H1 (cell line): ENCODE results near the gene NLK.

ENCODE experiments used
- CEBPB ChIP-seq: IDR thresholded peaks from 2 replicates; pipeline ENCODE4 v1.6.1; 2012; ENCODE audit warnings: low read depth, low read length
- CREB1 ChIP-seq: IDR thresholded peaks from 2 replicates; pipeline ENCODE4 v1.6.1; 2012; ENCODE audit warnings: inconsistent platforms
- EZH2 ChIP-seq: fragments of 200-600 bp; sonication (generic); IDR thresholded peaks from 2 replicates; pipeline ENCODE4 v1.7.1; 2012; ENCODE audit warnings: low read depth, mild to moderate bottlenecking, moderate library complexity, low read length, inconsistent platforms; ENCODE audit not compliant: severe bottlenecking
- JUND ChIP-seq: IDR thresholded peaks from 2 replicates; pipeline ENCODE4 v1.6.1; 2011; ENCODE audit warnings: mild to moderate bottlenecking, improper control_type of control experiment, low read length
- POLR2A ChIP-seq, 2 experiments: IDR thresholded peaks; 1 replicate in 1 of 2; 2 replicates in 1 of 2; pipeline ENCODE4 v1.6.1; 2011; ENCODE audit warnings: low read depth in 2 of 2, low read length in 2 of 2, mild to moderate bottlenecking in 2 of 2; ENCODE audit errors: control extremely low read depth in 1 of 2
- RAD21 ChIP-seq, 2 experiments: IDR thresholded peaks in 1 of 2; conservative IDR thresholded peaks in 1 of 2; 2 replicates each; pipeline ENCODE4 v1.6.1; 2011; ENCODE audit warnings: low read depth in 2 of 2, low read length in 2 of 2, improper control_type of control experiment in 1 of 2, inconsistent platforms in 1 of 2, mild to moderate bottlenecking in 1 of 2, moderate library complexity in 1 of 2
- SP1 ChIP-seq: IDR thresholded peaks from 2 replicates; pipeline ENCODE4 v1.6.1; 2011; ENCODE audit warnings: low read depth, low read length
- TAF1 ChIP-seq: IDR thresholded peaks from 2 replicates; pipeline ENCODE4 v1.6.1; 2011; ENCODE audit warnings: mild to moderate bottlenecking, low read depth, low read length
- USF2 ChIP-seq: IDR thresholded peaks from 2 replicates; pipeline ENCODE4 v1.6.1; 2011; ENCODE audit warnings: low read length, improper control_type of control experiment
- ZNF274 ChIP-seq: IDR thresholded peaks from 2 replicates; pipeline ENCODE4 v1.7.0; 2012; ENCODE audit warnings: low read length, borderline replicate concordance; ENCODE audit errors: extremely low read depth
- TF ChIP-seq, protein P1 (sequence below), 3 experiments: IDR thresholded peaks; 1 replicate in 2 of 3; 2 replicates in 1 of 3; pipeline versions ENCODE4 v1.5.1 to v1.6.1; 2011; ENCODE audit warnings: low read length in 3 of 3, mild to moderate bottlenecking in 3 of 3, inconsistent platforms in 2 of 3, low read depth in 1 of 3, moderate library complexity in 1 of 3; ENCODE audit not compliant: insufficient read depth in 1 of 3; ENCODE audit errors: control extremely low read depth in 1 of 3
- TF ChIP-seq, protein P2 (sequence below): IDR thresholded peaks from 2 replicates; pipeline ENCODE4 v1.6.1; 2011; ENCODE audit warnings: low read depth, mild to moderate bottlenecking, low read length; ENCODE audit not compliant: insufficient read depth

DNA sequence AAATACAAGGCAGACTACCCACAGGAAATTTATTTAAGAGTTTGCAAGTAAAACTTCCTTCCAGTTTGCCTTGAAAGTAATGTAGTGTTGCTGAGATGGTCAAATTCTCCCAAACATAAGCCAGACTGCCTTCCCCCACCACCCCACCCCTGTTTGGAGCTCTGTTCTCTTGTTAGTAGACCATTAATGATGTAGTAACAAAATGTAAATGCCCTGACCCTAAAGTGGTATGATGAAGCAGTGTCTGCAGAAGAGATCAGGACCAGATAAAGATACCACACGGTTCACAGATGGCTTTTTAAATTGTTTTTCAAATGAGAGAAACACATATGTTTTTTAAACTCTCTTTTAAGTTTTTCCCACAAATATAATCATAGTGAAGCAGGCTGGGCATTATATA lies 140.1 kb downstream of the NLK start:
- no peak for TF ChIP-seq JUND
- no peak for TF ChIP-seq ZNF274
- TF ChIP-seq CEBPB, result no peak
- TF ChIP-seq USF2, result no peak
- TF ChIP-seq, protein P1, sequence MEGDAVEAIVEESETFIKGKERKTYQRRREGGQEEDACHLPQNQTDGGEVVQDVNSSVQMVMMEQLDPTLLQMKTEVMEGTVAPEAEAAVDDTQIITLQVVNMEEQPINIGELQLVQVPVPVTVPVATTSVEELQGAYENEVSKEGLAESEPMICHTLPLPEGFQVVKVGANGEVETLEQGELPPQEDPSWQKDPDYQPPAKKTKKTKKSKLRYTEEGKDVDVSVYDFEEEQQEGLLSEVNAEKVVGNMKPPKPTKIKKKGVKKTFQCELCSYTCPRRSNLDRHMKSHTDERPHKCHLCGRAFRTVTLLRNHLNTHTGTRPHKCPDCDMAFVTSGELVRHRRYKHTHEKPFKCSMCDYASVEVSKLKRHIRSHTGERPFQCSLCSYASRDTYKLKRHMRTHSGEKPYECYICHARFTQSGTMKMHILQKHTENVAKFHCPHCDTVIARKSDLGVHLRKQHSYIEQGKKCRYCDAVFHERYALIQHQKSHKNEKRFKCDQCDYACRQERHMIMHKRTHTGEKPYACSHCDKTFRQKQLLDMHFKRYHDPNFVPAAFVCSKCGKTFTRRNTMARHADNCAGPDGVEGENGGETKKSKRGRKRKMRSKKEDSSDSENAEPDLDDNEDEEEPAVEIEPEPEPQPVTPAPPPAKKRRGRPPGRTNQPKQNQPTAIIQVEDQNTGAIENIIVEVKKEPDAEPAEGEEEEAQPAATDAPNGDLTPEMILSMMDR (IDR thresholded peaks at IDR 0.05; ENCODE audit: control extremely low read depth in 1 of 3, insufficient read depth in 1 of 3, low read depth in 1 of 3, low read length in 3 of 3), result no peak
- no peak for TF ChIP-seq POLR2A (IDR thresholded peaks at IDR 0.05; ENCODE audit: control extremely low read depth in 1 of 2, low read depth in 2 of 2, low read length in 2 of 2)
- no peak for TF ChIP-seq CREB1
- TF ChIP-seq RAD21 (IDR thresholded peaks at IDR 0.05 in 1 of 2, conservative IDR thresholded peaks at IDR 0.05 in 1 of 2; ENCODE audit: low read depth in 2 of 2, low read length in 2 of 2), result no peak
- TF ChIP-seq EZH2, result no peak
- no peak for TF ChIP-seq TAF1
- no peak for TF ChIP-seq SP1
- TF ChIP-seq, protein P2, sequence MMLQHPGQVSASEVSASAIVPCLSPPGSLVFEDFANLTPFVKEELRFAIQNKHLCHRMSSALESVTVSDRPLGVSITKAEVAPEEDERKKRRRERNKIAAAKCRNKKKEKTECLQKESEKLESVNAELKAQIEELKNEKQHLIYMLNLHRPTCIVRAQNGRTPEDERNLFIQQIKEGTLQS, result no peak
